T-helper 22 cell (primary cell): ENCODE measurements around the gene CEACAM7.

Experiments used
- DNase-seq: peaks from one replicate; pipeline ENCODE4 v3.0.0-alpha.2; 2020; ENCODE audit warnings: low read depth

The CEACAM7 gene

GRCh38 chr19:41700381-41701195 is 12.5 kb upstream of the CEACAM7 start:
- no peak for DNase-seq

GRCh38 chr19:41699968-41700323 is 11.9 kb upstream of the CEACAM7 start:
- no peak for DNase-seq

- DNase-seq, result no peak
These were observed 11.3 kb upstream of the CEACAM7 start for GRCh38 chr19:41699231-41699967.

GRCh38 chr19:41698746-41699230 is 10.7 kb upstream of the CEACAM7 start:
- DNase-seq, result no peak

GRCh38 chr19:41697198-41697855 is 9.3 kb upstream of the CEACAM7 start:
- no peak for DNase-seq

GRCh38 chr19:41696402-41697197 is 8.5 kb upstream of the CEACAM7 start:
- DNase-seq, result no peak

- no peak for DNase-seq
These were observed 7.7 kb upstream of the CEACAM7 start for GRCh38 chr19:41695745-41696144.

GRCh38 chr19:41694831-41695635 is 7.0 kb upstream of the CEACAM7 start:
- DNase-seq, result no peak

- DNase-seq, result no peak
These were observed 6.1 kb upstream of the CEACAM7 start for GRCh38 chr19:41694196-41694595.

GRCh38 chr19:41691268-41691970 is 3.3 kb upstream of the CEACAM7 start:
- DNase-seq, result no peak

- DNase-seq, result no peak
These were observed 2.7 kb upstream of the CEACAM7 start for GRCh38 chr19:41690801-41691065.

GRCh38 chr19:41689993-41690800 is 2.1 kb upstream of the CEACAM7 start:
- no peak for DNase-seq

GRCh38 chr19:41688687-41689086 is 617 bp upstream of the CEACAM7 start:
- DNase-seq, result no peak

- DNase-seq, result no peak
These were observed 651 bp downstream of the CEACAM7 start for GRCh38 chr19:41687419-41687818.

GRCh38 chr19:41682437-41682836 is 5.6 kb downstream of the CEACAM7 start:
- no peak for DNase-seq

GRCh38 chr19:41671486-41671885 is 16.6 kb downstream of the CEACAM7 start:
- no peak for DNase-seq

- DNase-seq, result no peak
These were observed 17.3 kb downstream of the CEACAM7 start for GRCh38 chr19:41670755-41671154.

GRCh38 chr19:41668315-41668714 is 19.8 kb downstream of the CEACAM7 start:
- DNase-seq, result no peak

GRCh38 chr19:41666075-41666474 is 22.0 kb downstream of the CEACAM7 start:
- DNase-seq, result no peak

GRCh38 chr19:41657157-41657556 is 30.9 kb downstream of the CEACAM7 start:
- no peak for DNase-seq
